ENCODE results near the gene F13A1. TPM values are rescaled to one million over a fixed set of nuclear protein-coding genes. Genes with fewer than 3 reads are reported as not detected.
A peak's percentile ranks its signal among the peaks of the same experiment; 100 is the strongest.

The F13A1 gene
- total RNA-seq, 1 experiment from 2014 or later, result 15.0 TPM

DNA sequence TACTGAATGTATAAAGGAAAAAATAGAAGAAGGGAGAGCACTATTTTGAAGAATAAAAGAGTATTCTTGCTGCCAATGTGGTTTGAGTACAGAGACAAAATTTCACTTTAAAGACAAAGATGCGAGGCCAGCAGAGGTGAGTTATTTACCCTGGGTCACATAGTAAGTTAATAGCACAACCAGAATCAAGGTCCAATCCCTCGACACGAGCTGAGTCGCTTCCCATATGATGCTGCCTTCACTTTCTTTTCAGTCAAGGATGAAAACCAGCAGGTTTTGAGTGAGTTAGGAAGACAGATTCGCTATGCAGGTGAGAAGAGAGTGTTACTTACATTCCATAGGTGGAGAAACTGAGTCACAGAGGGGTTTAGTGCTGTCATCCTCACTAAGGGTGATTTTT lies 75.8 kb downstream of the F13A1 start:
- no peak for DNase-seq (ENCODE audit: low read depth)

DNA sequence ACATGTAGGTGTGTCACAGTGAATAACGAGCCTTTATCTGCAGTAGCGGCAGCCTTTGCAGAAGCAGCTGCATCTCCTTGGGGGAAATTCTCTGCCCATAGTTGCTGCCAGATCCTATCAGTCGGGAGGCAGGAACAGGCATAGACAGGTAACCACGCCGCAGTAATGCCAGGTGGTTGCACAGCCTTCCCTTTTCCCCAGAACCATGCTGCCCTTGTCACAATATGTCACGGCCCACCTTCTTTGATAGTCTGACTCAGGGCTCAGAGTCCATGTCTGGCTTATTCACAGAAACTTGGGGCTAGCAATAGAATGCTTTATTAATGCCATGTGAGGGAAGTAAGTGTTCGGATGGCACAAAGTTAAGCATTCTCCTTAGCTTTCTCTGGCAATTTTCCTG lies 76.6 kb downstream of the F13A1 start:
- DNase-seq (ENCODE audit: low read depth), result no peak

DNA sequence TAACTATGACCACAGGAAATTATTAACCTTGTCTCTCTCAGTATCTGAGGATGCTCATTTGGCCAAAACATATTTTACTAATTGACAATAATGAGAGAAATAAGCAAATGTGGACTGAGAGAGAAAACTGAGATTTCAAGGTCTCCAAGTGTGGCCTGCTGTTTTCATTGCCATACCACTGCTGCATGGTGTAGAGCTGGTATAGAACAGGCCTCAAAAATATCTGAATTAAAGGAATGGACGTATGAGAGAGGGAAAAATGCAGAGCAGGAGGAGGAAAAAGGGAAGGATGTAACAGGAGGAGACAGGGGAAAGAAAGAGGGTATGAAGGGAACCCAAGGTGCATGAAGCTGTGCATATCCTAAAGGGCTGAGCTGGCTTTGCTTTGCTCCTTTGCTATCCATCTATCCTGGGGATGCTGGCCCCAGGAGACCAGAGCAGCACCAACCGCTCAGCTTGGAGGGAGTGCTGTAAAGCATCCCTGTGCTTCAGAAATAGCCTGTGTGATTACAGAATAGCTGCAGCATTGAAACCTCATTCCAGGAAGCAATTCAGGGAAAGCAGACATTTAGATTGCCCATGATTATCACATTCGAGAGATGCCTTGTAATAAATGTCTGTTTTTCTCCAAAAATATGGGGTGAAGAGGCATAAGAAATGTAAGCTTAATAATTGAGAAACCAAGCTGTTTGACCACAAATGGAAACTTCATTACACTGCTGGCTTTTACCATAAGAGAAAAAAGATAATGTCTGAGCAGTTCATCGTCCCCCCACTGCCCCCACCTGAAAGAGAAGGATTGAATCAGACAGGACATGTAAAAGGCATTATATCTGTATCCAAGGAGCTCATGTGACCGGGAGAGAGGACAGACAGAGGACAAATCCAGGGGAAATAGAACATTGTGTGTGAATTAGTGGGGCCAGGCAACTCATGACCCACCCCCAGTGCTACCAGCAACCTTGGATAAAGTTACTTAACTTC lies 80.6 kb downstream of the F13A1 start:
- DNase-seq (ENCODE audit: low read depth), result no peak

DNA sequence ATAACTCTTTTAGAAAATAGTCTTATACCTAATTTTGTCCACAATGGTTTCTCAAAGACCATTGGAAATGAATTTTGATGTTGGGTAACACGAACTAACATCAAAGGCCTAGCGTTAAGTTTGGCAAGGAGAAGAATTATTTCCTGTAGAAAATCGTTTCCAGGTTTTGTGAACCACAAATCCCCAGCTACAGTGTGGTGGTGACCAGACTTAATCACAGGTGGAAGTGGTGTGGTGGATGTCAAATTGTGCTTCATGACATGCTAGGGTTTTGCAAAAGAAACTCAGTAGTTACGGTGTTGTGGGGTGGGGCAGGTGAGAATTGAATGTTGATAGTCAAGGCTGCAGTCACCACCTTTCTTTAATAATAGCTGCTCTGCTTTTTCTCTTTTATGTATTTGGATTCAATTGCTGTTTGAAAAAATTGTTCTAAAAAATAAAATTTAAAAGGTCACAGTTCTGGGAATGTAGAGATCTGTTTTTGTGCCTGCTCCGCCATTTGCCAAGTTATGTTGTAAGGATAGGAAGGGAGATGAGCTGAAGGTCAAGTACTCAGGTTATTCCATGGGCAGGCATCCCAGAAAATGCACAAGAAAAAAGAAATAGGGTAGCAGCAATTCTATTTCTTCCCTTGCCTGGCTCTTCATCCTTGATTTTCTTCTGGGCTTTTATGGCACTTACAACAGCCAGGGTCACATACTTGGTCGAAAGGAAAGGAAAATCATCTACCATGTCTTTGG lies 83.6 kb downstream of the F13A1 start:
- no peak for DNase-seq (ENCODE audit: low read depth)

DNA sequence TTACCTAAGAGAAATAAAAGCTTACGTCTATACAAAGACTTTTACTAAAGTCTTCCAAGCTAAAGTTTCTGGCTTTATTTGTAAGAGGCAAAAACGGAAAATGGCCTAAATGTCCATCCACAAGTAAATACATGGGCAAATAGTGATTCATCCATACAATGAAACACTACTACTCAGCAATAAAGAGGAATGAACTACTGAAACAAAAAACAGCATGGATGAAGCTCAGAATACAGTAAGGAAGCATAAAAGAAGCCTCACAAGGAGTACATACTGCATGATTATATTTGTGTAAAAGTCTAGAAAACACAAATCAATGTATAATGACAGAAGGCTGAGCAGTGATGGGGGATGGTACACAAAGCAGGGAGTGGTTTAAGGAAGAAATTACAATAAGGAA lies 84.7 kb downstream of the F13A1 start:
- no peak for DNase-seq (ENCODE audit: low read depth)

DNA sequence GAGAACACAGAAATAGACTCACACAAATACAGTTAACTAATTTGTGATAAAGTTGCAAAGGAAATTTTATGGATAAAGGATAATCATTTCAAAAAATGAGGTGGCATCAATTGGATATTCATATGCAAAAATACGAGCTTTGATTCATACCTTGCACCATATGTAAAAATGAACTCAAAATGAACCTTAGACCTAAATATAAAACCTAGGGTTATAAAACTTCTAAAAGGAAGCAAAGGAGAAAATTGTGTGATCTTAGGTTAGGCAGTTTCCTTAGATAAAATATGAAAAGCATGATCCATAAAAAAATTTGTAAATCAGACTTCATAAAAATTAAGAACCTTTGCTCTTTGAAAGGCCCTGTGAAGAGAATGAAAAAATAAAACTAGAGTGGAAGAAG lies 85.5 kb downstream of the F13A1 start:
- no peak for DNase-seq (ENCODE audit: low read depth)

DNA sequence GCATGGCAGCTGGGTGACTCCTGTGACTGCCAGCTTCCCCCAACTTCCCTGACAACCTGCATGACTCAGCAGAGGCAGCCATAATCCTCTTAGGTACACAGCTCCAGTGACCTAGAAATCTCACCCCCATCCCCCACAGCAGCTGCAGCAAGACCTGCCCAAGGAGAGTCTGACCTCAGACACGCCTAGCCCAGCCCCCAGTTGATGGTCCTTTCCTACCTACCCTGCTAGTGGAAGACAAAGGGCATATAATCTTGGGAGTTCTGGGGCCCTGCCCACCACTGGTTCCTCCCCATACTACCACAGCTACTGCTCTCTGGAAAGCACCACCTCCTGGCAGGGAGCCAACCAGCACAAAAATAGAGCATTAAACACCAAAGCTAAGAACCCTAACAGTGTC lies 90.2 kb downstream of the F13A1 start:
- DNase-seq (ENCODE audit: low read depth), result no peak

DNA sequence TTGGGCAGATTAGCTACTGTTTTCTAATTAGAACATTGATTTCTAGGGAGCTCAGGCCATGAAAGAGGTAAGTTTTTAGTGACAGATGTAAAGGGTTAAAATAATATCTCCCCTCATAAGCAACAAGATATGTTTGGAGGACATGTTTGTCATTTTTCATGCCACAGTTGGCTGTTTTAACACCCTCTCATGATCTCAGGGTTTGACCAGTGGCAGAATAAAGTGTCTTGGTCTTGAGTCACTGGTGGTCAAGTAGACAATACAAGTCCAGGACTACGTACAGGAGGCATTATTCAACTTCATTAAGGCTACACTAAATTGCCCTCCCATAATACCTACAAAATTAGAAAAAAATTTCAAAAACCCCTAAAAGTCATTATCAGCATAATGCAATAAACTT lies 92.6 kb downstream of the F13A1 start:
- DNase-seq (ENCODE audit: low read depth), result no peak

DNA sequence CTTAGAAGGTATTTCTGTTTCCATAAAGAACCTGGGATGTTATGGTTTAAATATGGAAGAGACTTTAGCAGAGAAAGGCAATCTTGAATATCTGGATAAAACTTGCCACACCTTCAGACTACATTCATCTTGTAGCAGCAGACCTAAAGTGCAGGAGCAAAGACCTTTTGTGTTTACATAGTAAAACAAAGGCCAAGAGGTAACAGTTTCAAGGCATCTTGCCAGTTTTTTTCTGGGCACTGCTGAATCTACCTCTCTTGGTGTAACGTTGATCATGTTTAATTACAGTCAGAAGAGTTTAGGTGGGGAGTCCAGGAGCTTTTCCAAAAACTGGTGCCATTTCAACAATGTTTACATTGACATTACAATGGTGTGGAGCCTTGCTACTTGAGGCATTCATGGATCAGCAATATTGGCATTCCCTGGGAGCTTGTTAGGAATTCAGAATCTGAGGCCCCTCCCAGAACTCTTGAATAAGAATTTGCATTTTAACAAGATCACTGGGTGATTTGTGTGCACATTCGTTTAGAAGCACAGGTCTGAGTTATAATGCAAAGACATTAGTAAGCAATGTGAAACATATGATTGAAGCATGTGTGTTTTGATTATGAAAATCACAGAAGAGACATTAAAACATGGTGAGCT lies 94.5 kb downstream of the F13A1 start:
- DNase-seq (ENCODE audit: low read depth), result no peak

DNA sequence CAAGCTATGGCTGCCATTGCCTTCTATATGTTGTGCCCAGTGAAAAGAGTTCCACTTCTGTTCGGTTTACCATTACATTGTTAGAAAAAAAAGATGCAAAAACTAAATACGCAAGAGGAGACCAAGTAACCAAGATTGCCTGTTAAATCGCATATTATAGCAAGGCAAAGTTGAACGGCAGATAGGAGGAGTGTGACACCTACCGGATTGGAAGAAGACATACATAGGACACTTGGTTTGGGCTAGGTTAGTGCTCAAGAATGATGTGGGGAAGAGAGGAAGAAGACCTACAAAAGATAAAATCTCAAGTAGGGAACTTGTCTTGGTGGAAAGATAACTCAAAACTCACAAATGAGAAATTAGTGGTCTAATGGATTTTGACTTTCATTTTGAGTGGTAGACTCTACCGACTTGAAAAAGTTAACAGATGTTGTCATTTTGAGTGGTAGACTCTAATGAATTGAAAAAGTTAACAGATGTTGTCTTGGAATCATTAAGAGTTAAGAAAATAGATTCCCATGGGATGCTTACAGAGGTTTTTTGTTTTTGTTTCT lies 95.5 kb downstream of the F13A1 start:
- no peak for DNase-seq (ENCODE audit: low read depth)

DNA sequence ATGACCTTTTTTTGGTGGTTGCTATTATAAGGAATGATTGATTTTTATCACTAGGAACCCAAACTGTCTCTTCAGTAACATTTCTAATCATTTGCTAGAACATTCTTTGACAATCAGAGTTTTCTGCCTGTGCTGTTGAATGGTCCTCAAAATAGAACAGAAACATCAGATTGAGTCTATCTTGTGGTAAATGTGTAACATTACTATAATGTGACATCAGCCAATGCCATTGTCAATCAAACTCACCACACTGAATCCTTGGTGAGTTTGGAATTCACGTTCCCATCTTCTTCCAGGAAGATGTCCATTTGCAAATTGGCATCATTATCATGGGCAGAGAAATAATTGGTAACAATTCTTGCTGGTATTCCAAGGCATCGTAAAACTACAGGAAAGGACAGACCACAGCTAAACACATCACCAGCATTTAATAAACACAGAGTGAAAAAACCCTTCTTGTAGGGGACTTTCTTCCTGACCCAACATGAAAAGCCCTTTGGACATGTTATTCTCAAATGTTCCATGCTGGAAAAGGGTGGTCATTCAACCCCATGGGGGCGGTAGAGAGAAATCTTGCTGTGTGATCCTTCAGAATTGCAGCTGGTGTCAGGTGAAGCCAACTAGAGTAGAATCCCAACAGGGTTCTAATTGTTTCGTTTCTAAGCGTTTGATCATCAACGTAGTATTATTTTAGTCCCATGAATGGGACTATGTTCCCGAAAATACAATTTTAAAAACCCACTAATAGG lies 98.5 kb downstream of the F13A1 start:
- peak; percentile 20 for DNase-seq (ENCODE audit: low read depth)

DNA sequence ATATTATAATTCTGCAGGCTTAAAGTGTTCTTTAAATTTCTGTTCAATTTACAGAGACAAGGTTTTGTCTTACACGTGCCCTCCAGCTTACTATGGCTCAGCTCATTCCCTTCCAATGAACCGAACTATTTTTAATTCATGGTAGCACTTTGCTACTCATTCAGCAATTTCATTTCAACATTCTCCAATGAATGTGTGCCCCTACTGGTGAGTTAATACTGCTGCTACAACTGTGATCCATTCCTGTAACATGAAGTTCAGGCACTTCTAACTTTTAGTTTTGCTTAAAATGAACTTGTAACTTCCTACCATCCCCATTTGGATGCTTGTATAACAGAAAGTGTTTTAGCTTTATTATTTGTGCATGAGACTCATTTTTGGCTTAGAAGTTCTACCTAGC lies 99.7 kb downstream of the F13A1 start:
- peak; percentile 38 for DNase-seq (ENCODE audit: low read depth)

DNA sequence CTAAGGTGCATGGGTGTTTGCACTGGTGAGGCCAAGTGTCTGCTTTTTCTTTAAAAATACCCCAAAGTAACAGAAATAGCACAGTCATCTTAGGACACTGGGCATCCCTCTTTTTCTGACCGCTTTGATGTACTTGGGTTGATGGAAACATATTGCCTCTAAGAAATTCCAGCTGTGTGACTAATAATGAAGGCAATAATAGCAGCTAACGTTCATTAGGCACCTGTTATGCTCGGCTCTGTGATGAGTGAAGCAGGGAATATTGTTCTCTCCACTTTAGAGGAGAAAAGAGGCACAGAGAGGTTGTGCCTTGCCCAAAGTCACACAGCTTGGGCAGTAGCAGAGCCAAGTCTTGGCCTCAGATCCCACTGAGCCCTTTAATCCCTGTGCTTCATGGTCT lies 100.7 kb downstream of the F13A1 start:
- peak; percentile 67 for DNase-seq (ENCODE audit: low read depth)

DNA sequence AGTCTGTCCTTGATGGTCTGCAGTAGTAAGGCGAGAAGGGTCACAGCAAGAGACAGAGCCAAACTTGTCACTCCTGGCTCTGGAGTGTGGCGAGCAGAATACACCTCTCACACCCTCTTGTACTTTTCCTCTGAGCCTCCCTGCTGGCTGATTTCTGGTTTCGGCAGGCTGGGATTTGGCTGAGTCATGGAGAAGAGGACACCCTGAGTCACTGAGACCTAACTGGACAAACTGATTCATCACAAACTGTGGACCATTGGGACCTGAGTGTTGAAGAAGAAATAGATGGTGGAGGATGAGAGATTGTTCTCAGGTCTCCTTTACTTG lies 101.7 kb downstream of the F13A1 start:
- peak; percentile 88 for DNase-seq (ENCODE audit: low read depth)

DNA sequence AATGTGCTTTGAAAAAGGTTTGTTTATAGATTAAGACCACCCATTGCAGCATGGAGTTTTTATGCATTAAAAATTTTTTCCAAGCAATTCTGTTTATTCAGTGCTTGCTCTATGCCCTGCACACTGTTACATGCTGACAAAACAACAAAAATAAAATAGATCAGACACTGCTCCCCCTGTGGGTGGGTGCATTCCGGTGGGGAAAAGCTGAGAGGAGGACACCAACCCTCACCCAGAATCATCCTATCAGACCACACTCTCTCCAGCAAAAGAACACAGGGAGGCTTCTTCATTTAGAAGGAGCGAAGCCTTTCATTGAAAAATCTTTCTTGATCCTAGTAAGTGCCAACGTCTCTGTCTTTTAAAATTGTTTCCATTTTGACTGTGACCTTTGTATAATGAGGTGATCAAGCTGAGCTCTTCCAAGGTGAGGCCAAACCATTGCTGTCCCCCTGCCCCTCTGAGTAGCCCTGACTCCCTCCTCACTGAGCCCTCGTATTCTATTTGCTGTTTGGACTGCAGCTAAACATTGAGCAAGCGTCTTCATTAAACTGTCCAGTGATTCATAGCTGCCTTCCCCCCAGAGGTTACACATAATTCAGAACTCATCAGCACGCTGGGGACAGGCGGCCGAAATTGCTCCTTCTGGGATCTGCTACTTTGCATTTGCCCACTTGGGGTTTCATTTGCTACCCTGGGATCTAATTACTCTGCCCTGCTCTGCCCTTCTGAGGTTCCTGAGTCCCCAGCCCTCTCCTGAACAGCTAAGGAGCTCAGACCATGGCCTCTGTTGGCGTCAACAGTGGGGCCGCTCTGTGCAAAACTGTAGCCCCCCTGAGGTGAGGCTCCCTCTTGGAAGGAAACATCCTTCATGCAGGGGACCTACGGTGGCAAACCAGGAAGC lies 102.4 kb downstream of the F13A1 start:
- DNase-seq (ENCODE audit: low read depth), result peak; percentile 65

DNA sequence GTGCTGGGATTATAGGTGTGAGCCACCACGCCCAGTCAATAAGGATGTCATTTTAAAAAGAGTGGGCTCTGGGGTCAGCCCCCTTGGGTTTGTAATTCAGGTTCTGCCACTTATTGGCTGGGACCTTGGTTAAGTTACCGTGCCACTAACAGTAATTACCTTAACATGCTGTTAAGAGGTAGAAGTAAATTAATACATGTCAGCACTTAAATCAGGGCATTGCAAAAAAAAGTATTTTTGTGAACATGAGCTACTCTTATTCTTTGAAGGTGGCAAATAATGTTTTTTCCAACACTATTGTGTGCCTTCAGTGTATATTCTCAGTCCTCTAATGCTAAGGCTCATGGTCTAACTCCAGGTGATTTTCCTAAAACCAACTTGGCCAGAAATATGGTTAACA lies 109.5 kb downstream of the F13A1 start:
- DNase-seq (ENCODE audit: low read depth), result no peak

DNA sequence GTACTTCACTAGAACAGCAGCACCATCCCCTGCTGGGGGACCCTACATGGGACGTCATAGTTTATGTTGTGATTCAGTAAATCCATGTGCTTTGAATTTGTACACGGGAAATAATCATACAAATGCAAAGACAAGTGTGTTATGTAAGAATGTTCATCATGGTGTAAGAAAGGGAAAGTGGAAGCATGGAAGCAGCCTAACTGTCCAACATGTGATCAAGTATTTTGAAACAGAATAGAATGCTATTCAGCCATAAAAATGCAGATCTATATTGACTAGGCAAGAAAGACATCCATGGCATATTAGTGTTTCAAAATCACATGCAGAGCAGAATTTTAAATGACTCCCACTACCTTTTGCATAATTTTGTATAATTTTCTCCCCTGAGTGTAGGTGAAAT lies 117.6 kb downstream of the F13A1 start:
- DNase-seq (ENCODE audit: low read depth), result no peak

DNA sequence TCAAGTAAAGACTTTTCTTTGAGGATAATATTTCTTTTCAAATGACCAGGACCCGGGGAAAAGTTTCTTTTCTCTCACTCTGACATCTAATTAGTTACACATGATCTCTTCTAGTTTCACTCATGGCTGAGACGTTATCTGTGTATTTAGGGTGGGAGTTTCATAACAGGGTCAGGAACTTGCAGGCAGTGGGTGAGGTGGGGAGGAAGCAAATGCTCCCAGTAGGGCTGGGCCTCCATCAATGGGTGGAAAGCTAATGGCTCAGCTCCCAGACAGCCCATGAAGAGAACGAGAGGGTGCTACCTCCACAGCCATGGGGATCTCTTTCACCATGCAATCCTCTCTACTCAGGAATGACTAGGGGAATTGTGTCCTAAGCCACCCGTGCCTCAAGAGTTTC lies 119.3 kb downstream of the F13A1 start:
- no peak for DNase-seq (ENCODE audit: low read depth)

DNA sequence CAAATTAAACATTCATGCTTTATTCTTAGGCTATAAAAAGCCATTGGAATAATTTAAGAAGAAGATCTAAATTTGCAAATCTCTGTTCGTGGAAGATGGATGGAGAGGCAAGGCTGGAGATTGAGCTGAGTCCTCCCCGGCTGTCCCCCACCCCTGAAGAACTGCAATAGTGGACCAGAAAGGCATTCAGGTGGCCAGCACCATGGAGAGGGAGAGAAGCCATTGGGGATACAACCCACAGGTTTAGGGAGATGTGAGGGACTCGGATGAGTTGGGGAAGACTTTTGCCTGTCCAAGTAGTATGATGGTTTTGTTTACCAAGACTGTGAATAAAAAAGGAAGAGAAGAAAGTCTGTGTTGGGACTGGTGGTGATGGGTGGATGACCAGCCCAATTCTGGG lies 120.8 kb downstream of the F13A1 start:
- no peak for DNase-seq (ENCODE audit: low read depth)

DNA sequence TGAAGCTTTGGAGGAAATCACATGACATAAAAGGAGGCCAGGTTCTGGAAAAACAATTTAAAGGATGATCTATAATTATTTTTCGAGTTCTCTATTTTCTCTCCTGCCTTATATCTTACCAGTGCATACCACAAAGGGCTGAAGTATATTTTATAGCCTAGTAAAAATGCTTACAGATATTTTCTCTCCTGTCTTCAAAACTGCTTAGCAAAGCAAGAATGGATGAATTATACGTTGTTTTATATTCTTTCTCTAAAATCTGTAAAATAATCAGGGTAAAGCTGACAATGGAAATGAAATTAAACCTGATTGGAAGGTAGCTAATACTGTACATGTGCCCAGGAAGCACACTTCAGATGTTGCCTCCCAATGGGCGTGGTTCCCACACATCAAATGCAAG lies 123.7 kb downstream of the F13A1 start:
- no peak for DNase-seq (ENCODE audit: low read depth)
